ENCODE data around the gene BCAP31.
"Not testable (repeated sequence)": the region's sequence is repeated elsewhere in the genome, so short reads cannot be mapped to it uniquely, and the experiment has no call there.

BCAP31 gene

GRCh38 chrX:153696100-153696499 is 28.1 kb downstream of the BCAP31 start:
- H3K4me3 ChIP-seq (ENCODE audit: low read depth, low read length), result no peak overlapping the region
- no peak for TF ChIP-seq CTCF (IDR thresholded peaks at IDR 0.05; ENCODE audit: low read depth, low read length, missing control alignments)
- no peak for DNase-seq (ENCODE audit: low read depth)
- in situ Hi-C loops (cut with HindIII; ENCODE audit: low sequenced_read_pairs), result no loop called here

- H3K4me3 ChIP-seq (ENCODE audit: low read depth, low read length), result no peak overlapping the region
- in situ Hi-C loops (cut with HindIII; ENCODE audit: low sequenced_read_pairs), result no loop called here
- no peak for TF ChIP-seq CTCF (IDR thresholded peaks at IDR 0.05; ENCODE audit: low read depth, low read length, missing control alignments)
- no peak for DNase-seq (ENCODE audit: low read depth)
These were observed 29.4 kb downstream of the BCAP31 start for GRCh38 chrX:153694687-153695270.

GRCh38 chrX:153694256-153694655 is 29.9 kb downstream of the BCAP31 start:
- DNase-seq (ENCODE audit: low read depth); in situ Hi-C loops (cut with HindIII; ENCODE audit: low sequenced_read_pairs); H3K4me3 ChIP-seq (ENCODE audit: low read depth, low read length): not testable (repeated sequence)

GRCh38 chrX:153693216-153694086 is 30.7 kb downstream of the BCAP31 start:
- DNase-seq (ENCODE audit: low read depth), result no peak
- H3K4me3 ChIP-seq (ENCODE audit: low read depth, low read length), result no peak overlapping the region
- no peak for TF ChIP-seq CTCF (IDR thresholded peaks at IDR 0.05; ENCODE audit: low read depth, low read length, missing control alignments)
- in situ Hi-C loops (cut with HindIII; ENCODE audit: low sequenced_read_pairs), result no loop called here

- no peak overlapping the region for H3K4me3 ChIP-seq (ENCODE audit: low read depth, low read length)
These were observed 31.5 kb downstream of the BCAP31 start for GRCh38 chrX:153692611-153693156.

GRCh38 chrX:153692003-153692402 is 32.2 kb downstream of the BCAP31 start:
- DNase-seq (ENCODE audit: low read depth), result no peak
- no peak for TF ChIP-seq CTCF (IDR thresholded peaks at IDR 0.05; ENCODE audit: low read depth, low read length, missing control alignments)
- no peak overlapping the region for H3K4me3 ChIP-seq (ENCODE audit: low read depth, low read length)
- in situ Hi-C loops (cut with HindIII; ENCODE audit: low sequenced_read_pairs), result no loop called here

More at GRCh38 chrX:153692611-153693156, 31.5 kb downstream of the BCAP31 start:
- no peak for TF ChIP-seq CTCF (IDR thresholded peaks at IDR 0.05; ENCODE audit: low read depth, low read length, missing control alignments)
- no peak for DNase-seq (ENCODE audit: low read depth)
- in situ Hi-C loops (cut with HindIII; ENCODE audit: low sequenced_read_pairs), result no loop called here

GRCh38 chrX:153691032-153691827 is 33.0 kb downstream of the BCAP31 start:
- in situ Hi-C loops (cut with HindIII; ENCODE audit: low sequenced_read_pairs); H3K4me3 ChIP-seq (ENCODE audit: low read depth, low read length); DNase-seq (ENCODE audit: low read depth): not testable (repeated sequence)

All from astrocyte of the cerebellum (primary cell).